ENCODE data around the gene SLC6A7.

The SLC6A7 gene

GRCh38 chr5:150196514-150196913, 6.7 kb downstream of the SLC6A7 start:
- no peak for DNase-seq

- DNase-seq = no peak
Observed at GRCh38 chr5:150196986-150197385, 7.1 kb downstream of the SLC6A7 start.

GRCh38 chr5:150197476-150197875, 7.6 kb downstream of the SLC6A7 start:
- DNase-seq = no peak

- DNase-seq = no peak
Observed at GRCh38 chr5:150202501-150202900, 12.6 kb downstream of the SLC6A7 start.

GRCh38 chr5:150203832-150204589, 14.1 kb downstream of the SLC6A7 start:
- DNase-seq = no peak

- no peak for DNase-seq
Observed at GRCh38 chr5:150204590-150204960, 14.7 kb downstream of the SLC6A7 start.

- DNase-seq = no peak
Observed at GRCh38 chr5:150206098-150206778, 16.4 kb downstream of the SLC6A7 start.

GRCh38 chr5:150206779-150207115, 16.9 kb downstream of the SLC6A7 start:
- no peak for DNase-seq

GRCh38 chr5:150208187-150209098, 18.6 kb downstream of the SLC6A7 start:
- DNase-seq = no peak

GRCh38 chr5:150209099-150209635, 19.3 kb downstream of the SLC6A7 start:
- no peak for DNase-seq

- DNase-seq = no peak
Observed at GRCh38 chr5:150210644-150211043, 20.8 kb downstream of the SLC6A7 start.

- no peak for DNase-seq
Observed at GRCh38 chr5:150211156-150212030, 21.5 kb downstream of the SLC6A7 start.

- no peak for DNase-seq
Observed at GRCh38 chr5:150213530-150213929, 23.7 kb downstream of the SLC6A7 start.

- no peak for DNase-seq
Observed at GRCh38 chr5:150214289-150214688, 24.4 kb downstream of the SLC6A7 start.

- DNase-seq = no peak
Observed at GRCh38 chr5:150215979-150216944, 26.4 kb downstream of the SLC6A7 start.

- DNase-seq = no peak
Observed at GRCh38 chr5:150217038-150217437, 27.2 kb downstream of the SLC6A7 start.

GRCh38 chr5:150217873-150218692, 28.2 kb downstream of the SLC6A7 start:
- peak; percentile 34 for DNase-seq

- no peak for DNase-seq
Observed at GRCh38 chr5:150218693-150219035, 28.8 kb downstream of the SLC6A7 start.

- DNase-seq = no peak
Observed at GRCh38 chr5:150219142-150219541, 29.3 kb downstream of the SLC6A7 start.

GRCh38 chr5:150219861-150220260, 30.0 kb downstream of the SLC6A7 start:
- DNase-seq = no peak
